ENCODE measurements around the gene WDR31. TPM values are rescaled to one million over a fixed set of nuclear protein-coding genes. Genes with fewer than 3 reads are reported as not detected.
A peak's percentile ranks its signal among the peaks of the same experiment; 100 is the strongest.

The WDR31 gene
- total RNA-seq, 2 donors from 2014 or later, result 1.0 to 2.3 TPM

DNA sequence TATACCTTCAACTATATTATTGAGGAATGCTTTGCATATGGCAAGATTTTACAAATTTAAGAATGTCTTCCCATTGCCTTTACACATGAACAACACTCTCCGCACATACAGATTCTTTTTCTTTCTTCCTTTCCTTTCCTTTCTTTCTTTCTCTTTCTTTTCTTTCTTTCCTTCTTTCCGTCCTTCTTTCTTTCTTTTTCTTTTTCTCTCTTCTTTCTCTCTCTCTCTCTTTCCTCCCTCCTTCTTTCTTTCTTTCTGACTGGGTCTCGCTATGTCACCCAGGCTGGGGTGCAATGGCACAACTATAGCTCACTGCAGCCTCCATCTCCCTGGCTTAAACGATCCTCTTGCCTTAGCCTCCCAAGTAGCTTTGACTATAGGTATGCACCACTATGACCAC is 13.8 kb downstream of the WDR31 start:
- TF ChIP-seq, protein P1, sequence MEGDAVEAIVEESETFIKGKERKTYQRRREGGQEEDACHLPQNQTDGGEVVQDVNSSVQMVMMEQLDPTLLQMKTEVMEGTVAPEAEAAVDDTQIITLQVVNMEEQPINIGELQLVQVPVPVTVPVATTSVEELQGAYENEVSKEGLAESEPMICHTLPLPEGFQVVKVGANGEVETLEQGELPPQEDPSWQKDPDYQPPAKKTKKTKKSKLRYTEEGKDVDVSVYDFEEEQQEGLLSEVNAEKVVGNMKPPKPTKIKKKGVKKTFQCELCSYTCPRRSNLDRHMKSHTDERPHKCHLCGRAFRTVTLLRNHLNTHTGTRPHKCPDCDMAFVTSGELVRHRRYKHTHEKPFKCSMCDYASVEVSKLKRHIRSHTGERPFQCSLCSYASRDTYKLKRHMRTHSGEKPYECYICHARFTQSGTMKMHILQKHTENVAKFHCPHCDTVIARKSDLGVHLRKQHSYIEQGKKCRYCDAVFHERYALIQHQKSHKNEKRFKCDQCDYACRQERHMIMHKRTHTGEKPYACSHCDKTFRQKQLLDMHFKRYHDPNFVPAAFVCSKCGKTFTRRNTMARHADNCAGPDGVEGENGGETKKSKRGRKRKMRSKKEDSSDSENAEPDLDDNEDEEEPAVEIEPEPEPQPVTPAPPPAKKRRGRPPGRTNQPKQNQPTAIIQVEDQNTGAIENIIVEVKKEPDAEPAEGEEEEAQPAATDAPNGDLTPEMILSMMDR (IDR thresholded peaks at IDR 0.05), result no peak
- TF ChIP-seq POLR2A (IDR thresholded peaks at IDR 0.05), result no peak
- H3K27ac ChIP-seq, result no peak overlapping the region
- H3K9me3 ChIP-seq, result no peaks in the 10 kb centered on the region
- ATAC-seq, result no peak
- intact Hi-C loops (cut with DNase I), result no loop called here
- 89 to 95% methylated on average over 4 of the region's 4 CpGs for WGBS, 2 donors
- no peaks in the 10 kb centered on the region for H3K36me3 ChIP-seq (replicated peaks in 1 of 2; ENCODE audit: insufficient read depth in 1 of 2, low read depth in 2 of 2)
- no peaks in the 10 kb centered on the region for H3K27me3 ChIP-seq
- H3K4me1 ChIP-seq, result no peaks in the 10 kb centered on the region
- DNase-seq, result no peak
- H3K4me3 ChIP-seq, result no peak overlapping the region

DNA sequence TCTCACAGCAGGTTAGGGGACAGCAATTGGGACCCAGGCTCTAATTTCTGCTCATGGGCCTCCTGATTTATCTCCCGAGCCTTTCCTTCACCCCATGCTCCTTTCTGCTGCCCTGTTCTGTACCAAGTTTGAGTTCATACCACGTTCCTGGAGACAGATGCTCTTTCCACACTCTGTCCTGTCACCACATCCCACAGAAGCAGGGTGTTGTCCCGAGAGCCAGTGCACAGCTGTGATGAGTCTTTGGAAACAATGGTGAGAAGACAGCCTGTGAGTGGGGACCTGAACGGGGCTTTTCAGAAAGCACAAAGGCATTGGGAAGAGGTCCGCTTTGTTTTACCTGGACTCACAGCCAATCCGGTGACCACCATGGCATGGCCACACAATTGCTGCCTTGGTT is 17.4 kb downstream of the WDR31 start:
- ATAC-seq (no peak), DNase-seq (no peak)
- Histone ChIP-seq H3K27ac (no peak overlapping the region), H3K4me1 (no peaks in the 10 kb centered on the region), H3K4me3 (no peak overlapping the region), H3K27me3 (no peaks in the 10 kb centered on the region), H3K36me3 (replicated peaks in 1 of 2; ENCODE audit: insufficient read depth in 1 of 2, low read depth in 2 of 2) (peaks cover 0 to 1% of the 10 kb centered on the region in 2 donors), H3K9me3 (no peaks in the 10 kb centered on the region)
- intact Hi-C loops (cut with DNase I), result no loop called here
- 73 to 80% methylated on average over 6 of the region's 6 CpGs for WGBS, 2 donors
- TF ChIP-seq, protein P1 (IDR thresholded peaks at IDR 0.05), result no peak
- TF ChIP-seq POLR2A (IDR thresholded peaks at IDR 0.05), result no peak

DNA sequence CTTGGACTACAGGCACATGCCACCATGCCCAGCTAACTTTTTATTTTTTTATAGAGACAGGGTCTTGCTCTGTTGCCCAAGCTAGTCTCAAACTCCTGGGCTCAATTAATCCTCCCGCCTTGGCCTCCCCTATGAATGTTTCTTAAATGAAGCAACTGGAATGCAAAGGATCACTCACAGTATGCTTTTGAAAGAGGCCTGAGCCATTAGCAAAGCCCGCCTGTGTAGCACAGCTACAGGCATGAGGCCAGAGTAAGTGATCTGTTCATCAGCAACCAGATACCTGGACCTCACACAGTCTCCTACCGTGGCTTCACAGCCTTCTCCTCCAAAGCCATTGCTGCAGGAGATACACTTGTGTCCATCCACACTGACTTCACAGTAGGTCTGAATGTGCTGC is 20.0 kb downstream of the WDR31 start:
- no peak overlapping the region for H3K27ac ChIP-seq
- H3K9me3 ChIP-seq, result no peaks in the 10 kb centered on the region
- H3K4me3 ChIP-seq, result no peak overlapping the region
- ATAC-seq, result no peak
- intact Hi-C loops (cut with DNase I), result no loop called here
- TF ChIP-seq, protein P1 (IDR thresholded peaks at IDR 0.05), result no peak
- TF ChIP-seq POLR2A (IDR thresholded peaks at IDR 0.05), result no peak
- peaks cover 0 to 1% of the 10 kb centered on the region in 2 donors for H3K36me3 ChIP-seq (replicated peaks in 1 of 2; ENCODE audit: insufficient read depth in 1 of 2, low read depth in 2 of 2)
- no peaks in the 10 kb centered on the region for H3K27me3 ChIP-seq
- 87 to 95% methylated on average over 3 of the region's 3 CpGs for WGBS, 2 donors
- no peaks in the 10 kb centered on the region for H3K4me1 ChIP-seq
- DNase-seq, result no peak

DNA sequence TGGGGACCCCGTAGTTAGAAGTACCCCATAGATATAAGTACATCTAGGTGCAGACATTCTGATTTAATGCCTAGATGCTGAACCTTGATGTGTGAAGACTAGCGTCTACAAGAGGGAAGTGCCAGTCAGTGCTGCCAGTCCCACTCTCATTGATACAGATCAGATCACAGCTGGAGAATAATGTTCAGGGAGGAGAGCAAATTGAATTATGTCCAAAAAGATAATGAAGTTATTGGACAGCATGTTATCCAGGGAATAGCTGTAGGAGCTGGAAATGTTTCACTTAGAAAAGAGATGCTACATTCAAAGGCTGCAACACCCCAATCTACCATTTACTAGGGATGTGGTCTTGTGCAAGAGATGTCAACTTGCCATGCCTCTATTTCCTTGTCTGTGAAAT is 21.0 kb downstream of the WDR31 start:
- peaks cover 0 to 1% of the 10 kb centered on the region in 2 donors for H3K36me3 ChIP-seq (replicated peaks in 1 of 2; ENCODE audit: insufficient read depth in 1 of 2, low read depth in 2 of 2)
- no peak for TF ChIP-seq POLR2A (IDR thresholded peaks at IDR 0.05)
- TF ChIP-seq, protein P1 (IDR thresholded peaks at IDR 0.05), result no peak

DNA sequence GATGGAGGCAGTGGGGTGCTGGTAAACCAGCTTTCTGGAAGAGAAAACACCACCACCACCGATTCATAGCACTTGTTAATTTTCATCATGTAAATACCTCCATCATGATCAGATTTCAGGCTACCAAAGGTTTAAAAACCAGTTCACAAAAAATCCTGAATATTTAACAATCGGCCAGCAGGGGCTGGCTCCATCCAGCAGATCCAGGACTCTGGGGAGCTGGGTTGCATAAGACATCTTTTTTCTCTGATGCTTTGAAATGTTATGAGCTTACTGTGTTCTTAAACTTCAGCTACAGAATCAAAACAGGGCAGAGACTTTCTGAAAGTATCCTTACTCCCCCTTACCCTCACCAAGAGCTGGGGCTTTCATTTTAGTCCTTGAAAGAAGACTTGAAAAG is 22.3 kb downstream of the WDR31 start:
- Histone ChIP-seq H3K36me3 (replicated peaks in 1 of 2; ENCODE audit: insufficient read depth in 1 of 2, low read depth in 2 of 2) (peaks cover 0 to 1% of the 10 kb centered on the region in 2 donors), H3K4me3 (no peak overlapping the region), H3K27me3 (no peaks in the 10 kb centered on the region), H3K9me3 (no peaks in the 10 kb centered on the region), H3K4me1 (no peaks in the 10 kb centered on the region), H3K27ac (no peak overlapping the region)
- no peak for DNase-seq
- intact Hi-C loops (cut with DNase I), result no loop called here
- ATAC-seq, result no peak
- TF ChIP-seq, protein P1 (IDR thresholded peaks at IDR 0.05), result peak in 3 of 7 experiments; percentile 12 to 21 (median 12)
- no peak for TF ChIP-seq POLR2A (IDR thresholded peaks at IDR 0.05)
- WGBS, 2 donors, result 69 to 77% methylated on average over 2 of the region's 2 CpGs

More for the DNA sequence above, 21.0 kb downstream of the WDR31 start:
- H3K9me3 ChIP-seq, result no peaks in the 10 kb centered on the region
- H3K4me1 ChIP-seq, result no peaks in the 10 kb centered on the region
- ATAC-seq, result no peak
- H3K4me3 ChIP-seq, result no peak overlapping the region
- no peak for DNase-seq
- intact Hi-C loops (cut with DNase I), result no loop called here
- H3K27me3 ChIP-seq, result no peaks in the 10 kb centered on the region
- H3K27ac ChIP-seq, result no peak overlapping the region
- 87 to 94% methylated on average over 1 to 2 of the region's 2 CpGs for WGBS, 2 donors

Measured in body of pancreas (tissue), 4 donors.